GM23338 (cell line): ENCODE results near the gene GPSM1. TPM values are rescaled to one million over a fixed set of nuclear protein-coding genes. Genes with fewer than 3 reads are reported as not detected.

Experiments
- ATAC-seq: fragments of 200-7000 bp; cut with Tn5 transposase; 3 replicates; pipeline ENCODE4 v1.9.1; 2020
- DNase-seq: peaks from one replicate; pipeline ENCODE4 v3.0.0-alpha.2; 2015; ENCODE audit warnings: low spot score
- H2AFZ ChIP-seq: fragments of 200-600 bp; sonication (generic); 2 replicates; pipeline ENCODE4 v1.8.0; 2016; ENCODE audit warnings: antibody characterized with exemption, mild to moderate bottlenecking, moderate library complexity
- H3F3A ChIP-seq: fragments of 200-600 bp; sonication (generic); replicated peaks from 2 replicates; pipeline ENCODE4 v1.8.0; 2017; ENCODE audit warnings: antibody characterized with exemption, mixed run types, low read depth
- H3K27ac ChIP-seq: fragments of 200-600 bp; sonication (generic); 2 replicates; pipeline ENCODE4 v1.6.1; 2016; ENCODE audit warnings: low read depth
- H3K27me3 ChIP-seq: fragments of 200-600 bp; sonication (generic); 2 replicates; pipeline ENCODE4 v1.8.0; 2016; ENCODE audit warnings: mild to moderate bottlenecking, mixed run types, moderate library complexity; ENCODE audit not compliant: insufficient read depth
- H3K36me3 ChIP-seq: fragments of 200-600 bp; sonication (generic); 2 replicates; pipeline ENCODE4 v1.8.0; 2016; ENCODE audit warnings: mild to moderate bottlenecking; ENCODE audit not compliant: insufficient read depth
- H3K4me1 ChIP-seq: fragments of 200-600 bp; sonication (generic); 2 replicates; pipeline ENCODE4 v1.8.0; 2016; ENCODE audit warnings: mild to moderate bottlenecking, moderate library complexity; ENCODE audit not compliant: insufficient read depth
- H3K4me2 ChIP-seq: fragments of 200-600 bp; sonication (generic); 2 replicates; pipeline ENCODE4 v1.7.1; 2017; ENCODE audit warnings: mixed run types
- H3K4me3 ChIP-seq: fragments of 200-600 bp; sonication (generic); 2 replicates; pipeline ENCODE4 v1.6.1; 2016; ENCODE audit warnings: mixed run types
- H3K79me2 ChIP-seq: fragments of 200-600 bp; sonication (generic); replicated peaks from 2 replicates; pipeline ENCODE4 v1.8.0; 2017; ENCODE audit warnings: mild to moderate bottlenecking; ENCODE audit not compliant: insufficient read depth
- H3K9me2 ChIP-seq: fragments of 200-600 bp; sonication (generic); 2 replicates; pipeline ENCODE4 v1.8.0; 2017; ENCODE audit not compliant: insufficient read depth
- H4K20me1 ChIP-seq: fragments of 200-600 bp; sonication (generic); replicated peaks from 2 replicates; pipeline ENCODE4 v1.8.0; 2017; ENCODE audit warnings: mild to moderate bottlenecking; ENCODE audit not compliant: insufficient read depth
- H3K27ac Mint-ChIP-seq: 2 replicates; pipeline ENCODE4 v1.8.0; 2020; ENCODE audit warnings: inconsistent platforms, mild to moderate bottlenecking, moderate library complexity, mixed read lengths
- H3K27me3 Mint-ChIP-seq: 3 replicates; pipeline ENCODE4 v1.8.0; 2022; ENCODE audit warnings: low read depth, mild to moderate bottlenecking, moderate library complexity, mixed read lengths, inconsistent platforms; ENCODE audit not compliant: insufficient read depth, poor library complexity
- H3K36me3 Mint-ChIP-seq: 3 replicates; pipeline ENCODE4 v1.8.0; 2021; ENCODE audit warnings: low read depth, mild to moderate bottlenecking, inconsistent platforms, moderate library complexity, mixed read lengths
- H3K4me1 Mint-ChIP-seq: 3 replicates; pipeline ENCODE4 v1.8.0; 2020; ENCODE audit warnings: mild to moderate bottlenecking, inconsistent platforms, mixed read lengths
- H3K4me3 Mint-ChIP-seq: 3 replicates; pipeline ENCODE4 v1.8.0; 2021; ENCODE audit warnings: moderate library complexity, mild to moderate bottlenecking, inconsistent platforms, mixed read lengths
- H3K9me3 Mint-ChIP-seq: 3 replicates; pipeline ENCODE4 v1.8.0; 2020; ENCODE audit warnings: moderate library complexity, mild to moderate bottlenecking, inconsistent platforms, mixed read lengths
- CREB1 ChIP-seq: fragments of 250-450 bp; sonication (Bioruptor Pico); IDR thresholded peaks from 2 replicates; pipeline ENCODE4 v1.5.0; 2020; ENCODE audit warnings: low read depth, mild to moderate bottlenecking, moderate library complexity
- CTCF ChIP-seq, 2 experiments: fragments of 200-600 bp in 1 of 2; sonication (generic) in 1 of 2; conservative IDR thresholded peaks; 2 replicates each; pipeline versions ENCODE4 v1.5.1 to v1.6.1; 2016 to 2017; ENCODE audit warnings: antibody characterized with exemption in 2 of 2, low read depth in 2 of 2, mild to moderate bottlenecking in 2 of 2, moderate library complexity in 1 of 2
- EZH2 ChIP-seq: fragments of 200-600 bp; sonication (generic); IDR thresholded peaks from one replicate; pipeline ENCODE4 v1.8.0; 2017; ENCODE audit warnings: antibody characterized with exemption, mild to moderate bottlenecking, low read depth; ENCODE audit not compliant: unreplicated experiment
- EZH2phosphoT487 ChIP-seq: fragments of 200-600 bp; sonication (generic); IDR thresholded peaks from one replicate; pipeline ENCODE4 v1.8.1; 2018; ENCODE audit warnings: antibody characterized with exemption; ENCODE audit not compliant: unreplicated experiment
- JUNB ChIP-seq: IDR thresholded peaks from one replicate; pipeline ENCODE4 v1.6.1; 2016; ENCODE audit warnings: antibody characterized with exemption; ENCODE audit not compliant: unreplicated experiment
- NANOG ChIP-seq: IDR thresholded peaks from 2 replicates; pipeline ENCODE4 v1.6.1; 2016; ENCODE audit warnings: antibody characterized with exemption, borderline replicate concordance
- POLR2AphosphoS5 ChIP-seq: IDR thresholded peaks from 2 replicates; pipeline ENCODE4 v1.6.1; 2016; ENCODE audit warnings: antibody characterized with exemption, low read depth
- REST ChIP-seq: IDR thresholded peaks from one replicate; pipeline ENCODE4 v1.6.1; 2018; ENCODE audit warnings: antibody characterized with exemption; ENCODE audit not compliant: unreplicated experiment
- STAT1 ChIP-seq: IDR thresholded peaks from one replicate; pipeline ENCODE4 v1.6.1; 2016; ENCODE audit warnings: antibody characterized with exemption; ENCODE audit not compliant: unreplicated experiment
- ZNF114 ChIP-seq: fragments of 250-450 bp; sonication (Bioruptor Pico); IDR thresholded peaks from 2 replicates; pipeline ENCODE4 v1.5.0; 2020; ENCODE audit warnings: mild to moderate bottlenecking, moderate library complexity
- ZNF331 ChIP-seq: fragments of 250-450 bp; sonication (Bioruptor Pico); IDR thresholded peaks from 2 replicates; pipeline ENCODE4 v1.5.0; 2020; ENCODE audit warnings: low read depth, mild to moderate bottlenecking, moderate library complexity
- polyA plus RNA-seq: library from polyadenylated mRNA; unstranded; fragments of >200 nt; fragmentation: Nextera tagmentation; extraction: Ambion mirVana; gene quantifications from 2 replicates; pipeline ENCODE4 v1.2.1, GENCODE V29; 2016
- total RNA-seq: library from RNA; depleted of rRNA; stranded (reverse); fragments of >200 nt; shearing (Covaris generic); gene quantifications from 2 replicates; pipeline ENCODE4 v1.2.3, GENCODE V29; 2014

Gene GPSM1
- total and polyA plus RNA-seq, 2 experiments from 2014 or later, result 4.8 to 23.2 TPM

- no peaks in the 10 kb centered on the region for H4K20me1 ChIP-seq
- peaks cover 3% of the 10 kb centered on the region; the same call in 1 of the 3 replicates for H3K4me1 Mint-ChIP-seq
- ATAC-seq, result no peak
- TF ChIP-seq STAT1 (no peak), REST (no peak), EZH2 (no peak), JUNB (no peak), CREB1 (CRISPR knock-in tag) (no peak), POLR2AphosphoS5 (no peak), ZNF331 (CRISPR knock-in tag) (no peak), NANOG (no peak), CTCF (conservative IDR thresholded peaks at IDR 0.05; ENCODE audit: low read depth in 2 of 2) (no peak)
- no peaks in the 10 kb centered on the region; the same call in 1 of the 2 replicates for H3K4me1 ChIP-seq
- no peaks in the 10 kb centered on the region for H3K27me3 ChIP-seq
- DNase-seq, result no peak
- no peak overlapping the region for H3K4me3 ChIP-seq
- no peaks in the 10 kb centered on the region for H3F3A ChIP-seq
- peaks cover 16% of the 10 kb centered on the region for H3K27me3 Mint-ChIP-seq
- H2AFZ ChIP-seq, result no peak overlapping the region
- H3K36me3 Mint-ChIP-seq, result no peaks in the 10 kb centered on the region
- no peaks in the 10 kb centered on the region for H3K9me3 Mint-ChIP-seq
- no peaks in the 10 kb centered on the region for H3K9me2 ChIP-seq
- H3K27ac Mint-ChIP-seq, result no peak overlapping the region
- H3K27ac ChIP-seq, result no peak overlapping the region
- no peaks in the 10 kb centered on the region for H3K36me3 ChIP-seq
- no peak overlapping the region for H3K4me2 ChIP-seq
- H3K79me2 ChIP-seq, result no peaks in the 10 kb centered on the region
- H3K4me3 Mint-ChIP-seq, result no peak overlapping the region
These were observed 40.9 kb downstream of the GPSM1 start for GRCh38 chr9:136368190-136368589.

GRCh38 chr9:136370037-136370436 lies 42.7 kb downstream of the GPSM1 start:
- no peak overlapping the region for H3K27ac ChIP-seq
- no peak for DNase-seq

More at GRCh38 chr9:136370037-136370436, 42.7 kb downstream of the GPSM1 start:
- peaks cover 3% of the 10 kb centered on the region; the same call in 1 of the 3 replicates for H3K36me3 Mint-ChIP-seq
- peaks cover 16% of the 10 kb centered on the region for H3K27me3 Mint-ChIP-seq
- ATAC-seq, result no peak
- Histone ChIP-seq H3K4me3 (no peak overlapping the region), H3K4me2 (no peak overlapping the region), H3K36me3 (no peaks in the 10 kb centered on the region), H2AFZ (no peak overlapping the region), H4K20me1 (no peaks in the 10 kb centered on the region; the same call in 1 of the 2 replicates), H3K79me2 (no peaks in the 10 kb centered on the region), H3K27me3 (no peaks in the 10 kb centered on the region), H3K9me2 (no peaks in the 10 kb centered on the region), H3F3A (no peaks in the 10 kb centered on the region), H3K4me1 (no peaks in the 10 kb centered on the region)
- H3K4me1 Mint-ChIP-seq, result 0 out of 3 replicates have a peak, but pooled peaks cover 3% of the 10 kb centered on the region
- no peak overlapping the region for H3K27ac Mint-ChIP-seq
- no peak overlapping the region for H3K4me3 Mint-ChIP-seq
- H3K9me3 Mint-ChIP-seq, result no peaks in the 10 kb centered on the region
- TF ChIP-seq ZNF114 (CRISPR knock-in tag) (no peak), ZNF331 (CRISPR knock-in tag) (no peak), EZH2 (no peak), JUNB (no peak), CREB1 (CRISPR knock-in tag) (no peak), EZH2phosphoT487 (no peak), POLR2AphosphoS5 (no peak)
